Neural progenitor cell (in vitro differentiated cells): Measurements from ENCODE around the gene TXN.

ENCODE experiments used
- CTCF ChIP-seq: fragments of 200-600 bp; sonication (generic); IDR thresholded peaks from 2 replicates; pipeline ENCODE4 v1.5.1; 2017; ENCODE audit warnings: antibody characterized with exemption, mild to moderate bottlenecking
- EZH2 ChIP-seq: fragments of 200-600 bp; sonication (generic); IDR thresholded peaks from 2 replicates; pipeline ENCODE4 v1.6.1; 2017; ENCODE audit warnings: antibody characterized with exemption, mild to moderate bottlenecking, moderate library complexity

- TF ChIP-seq EZH2 = no peak
- no peak for TF ChIP-seq CTCF
Observed at GRCh38 chr9:110224583-110224982, 31.7 kb downstream of the TXN start.
